Fibroblast of skin of right biceps (primary cell): ENCODE results near the gene NOL6.
"Not testable (repeated sequence)": the region's sequence is repeated elsewhere in the genome, so short reads cannot be mapped to it uniquely, and the experiment has no call there.

Experiments used
- DNase-seq: peaks from one replicate; pipeline ENCODE4 v3.0.0-alpha.2; 2013

Gene NOL6, protein sequence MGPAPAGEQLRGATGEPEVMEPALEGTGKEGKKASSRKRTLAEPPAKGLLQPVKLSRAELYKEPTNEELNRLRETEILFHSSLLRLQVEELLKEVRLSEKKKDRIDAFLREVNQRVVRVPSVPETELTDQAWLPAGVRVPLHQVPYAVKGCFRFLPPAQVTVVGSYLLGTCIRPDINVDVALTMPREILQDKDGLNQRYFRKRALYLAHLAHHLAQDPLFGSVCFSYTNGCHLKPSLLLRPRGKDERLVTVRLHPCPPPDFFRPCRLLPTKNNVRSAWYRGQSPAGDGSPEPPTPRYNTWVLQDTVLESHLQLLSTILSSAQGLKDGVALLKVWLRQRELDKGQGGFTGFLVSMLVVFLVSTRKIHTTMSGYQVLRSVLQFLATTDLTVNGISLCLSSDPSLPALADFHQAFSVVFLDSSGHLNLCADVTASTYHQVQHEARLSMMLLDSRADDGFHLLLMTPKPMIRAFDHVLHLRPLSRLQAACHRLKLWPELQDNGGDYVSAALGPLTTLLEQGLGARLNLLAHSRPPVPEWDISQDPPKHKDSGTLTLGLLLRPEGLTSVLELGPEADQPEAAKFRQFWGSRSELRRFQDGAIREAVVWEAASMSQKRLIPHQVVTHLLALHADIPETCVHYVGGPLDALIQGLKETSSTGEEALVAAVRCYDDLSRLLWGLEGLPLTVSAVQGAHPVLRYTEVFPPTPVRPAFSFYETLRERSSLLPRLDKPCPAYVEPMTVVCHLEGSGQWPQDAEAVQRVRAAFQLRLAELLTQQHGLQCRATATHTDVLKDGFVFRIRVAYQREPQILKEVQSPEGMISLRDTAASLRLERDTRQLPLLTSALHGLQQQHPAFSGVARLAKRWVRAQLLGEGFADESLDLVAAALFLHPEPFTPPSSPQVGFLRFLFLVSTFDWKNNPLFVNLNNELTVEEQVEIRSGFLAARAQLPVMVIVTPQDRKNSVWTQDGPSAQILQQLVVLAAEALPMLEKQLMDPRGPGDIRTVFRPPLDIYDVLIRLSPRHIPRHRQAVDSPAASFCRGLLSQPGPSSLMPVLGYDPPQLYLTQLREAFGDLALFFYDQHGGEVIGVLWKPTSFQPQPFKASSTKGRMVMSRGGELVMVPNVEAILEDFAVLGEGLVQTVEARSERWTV

DNA sequence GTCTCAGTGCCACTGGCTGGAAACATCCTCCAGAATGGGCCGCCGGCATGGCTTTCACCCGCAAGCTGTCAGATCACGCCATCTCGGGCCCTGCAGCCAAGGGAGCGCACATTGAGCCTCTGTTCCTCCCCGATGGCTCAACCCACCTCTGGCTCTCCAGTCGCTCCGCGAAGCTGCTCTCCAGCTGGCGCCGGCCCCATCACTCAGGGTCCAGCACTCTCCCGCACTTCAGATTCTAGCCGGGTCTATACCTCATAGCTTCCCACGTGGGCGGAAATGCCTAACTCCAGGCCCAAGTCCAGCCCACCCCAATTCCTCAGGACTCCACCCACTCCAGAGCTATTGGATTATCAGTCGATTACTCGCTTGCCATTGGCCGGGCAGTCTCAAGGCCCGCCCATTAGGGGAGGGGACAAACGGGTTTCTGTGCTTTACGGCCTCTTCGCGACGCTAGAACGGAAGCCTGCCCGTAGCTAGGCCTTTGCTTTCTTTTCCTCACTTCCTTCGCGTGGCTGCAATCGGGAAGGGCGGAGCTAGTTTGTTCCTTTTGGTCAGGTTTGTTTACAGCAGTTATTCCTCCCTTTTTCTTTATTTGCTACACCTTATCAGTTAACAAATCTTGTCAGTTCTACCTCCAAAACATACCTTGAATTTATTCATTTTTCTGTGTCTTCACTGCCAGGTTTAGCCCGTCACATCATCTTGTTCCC, at the start of gene NOL6:
Gene NOL6, minus strand, starts transcription at position 282 of the 710 bp plus-strand sequence. Its CDS starts 82 bp downstream, at position 200.
- peak; percentile 99 for DNase-seq

DNA sequence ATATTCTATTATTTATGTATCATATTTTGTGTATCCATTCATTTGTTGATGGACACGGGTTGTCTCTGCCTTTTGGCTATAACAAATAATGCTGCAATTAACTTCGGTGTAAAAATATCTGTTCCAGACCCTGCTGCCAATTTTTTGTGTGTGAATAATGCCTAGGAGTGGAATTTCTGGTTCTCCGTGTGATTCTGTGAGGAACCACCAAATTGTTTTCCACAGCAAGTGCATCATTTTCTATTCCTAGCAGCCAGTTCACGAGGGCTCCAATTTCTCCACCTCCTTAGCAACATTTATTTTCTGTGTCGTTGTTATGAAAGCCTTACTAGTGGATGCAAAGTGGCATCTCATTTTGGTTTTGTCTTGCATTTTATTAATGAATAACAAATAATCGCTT, 48.1 kb upstream of the NOL6 start:
- DNase-seq, result not testable (repeated sequence)

DNA sequence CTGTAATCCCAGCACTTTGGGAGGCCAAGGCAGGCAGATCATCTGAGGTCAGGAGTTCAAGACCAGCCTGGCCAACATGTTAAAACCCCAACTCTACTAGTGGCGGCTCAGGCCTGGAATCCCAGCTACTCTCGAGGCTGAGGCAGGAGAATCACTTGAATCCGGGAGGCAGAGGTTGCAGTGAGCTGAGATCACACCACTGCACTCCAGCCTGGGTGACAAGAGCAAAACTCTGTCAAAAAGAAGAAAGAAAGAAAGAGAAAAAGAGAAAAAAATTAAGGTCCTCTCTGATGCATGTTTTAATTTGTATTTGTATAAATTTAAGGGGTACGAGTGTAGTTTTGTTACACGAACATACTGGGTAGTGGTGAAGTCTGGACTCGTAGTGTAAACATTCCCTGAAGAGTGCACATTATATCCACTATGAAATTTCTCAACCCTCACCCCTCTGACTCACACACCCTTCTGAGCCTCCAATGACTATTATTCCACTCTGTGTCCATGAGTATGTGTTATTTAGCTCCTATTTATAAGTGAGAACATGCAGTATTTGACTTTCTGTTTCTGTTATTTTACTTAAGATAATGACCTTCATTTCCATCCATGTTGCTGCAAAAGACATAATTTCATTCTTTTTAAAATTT, 44.3 kb upstream of the NOL6 start:
- peak; percentile 67 for DNase-seq

DNA sequence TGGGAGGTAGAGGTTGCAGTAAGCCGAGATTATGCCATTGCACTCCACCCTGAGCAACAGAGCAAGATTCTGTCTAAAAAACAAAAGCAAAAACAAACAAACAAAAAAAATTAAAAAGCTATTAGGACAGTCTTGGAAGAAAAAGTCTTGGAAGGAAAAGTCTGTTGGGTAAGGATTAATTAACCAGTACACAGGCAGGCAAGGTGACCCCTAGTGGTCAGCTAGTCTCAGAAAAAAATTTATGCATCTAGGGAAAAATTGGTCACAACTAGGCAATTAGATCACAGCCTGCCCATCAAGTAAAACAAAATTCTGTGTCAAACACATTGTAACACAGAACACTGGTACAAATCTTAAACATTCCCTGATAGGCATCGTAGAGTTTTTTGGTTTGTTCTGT, 43.6 kb upstream of the NOL6 start:
- peak; percentile 57 for DNase-seq

DNA sequence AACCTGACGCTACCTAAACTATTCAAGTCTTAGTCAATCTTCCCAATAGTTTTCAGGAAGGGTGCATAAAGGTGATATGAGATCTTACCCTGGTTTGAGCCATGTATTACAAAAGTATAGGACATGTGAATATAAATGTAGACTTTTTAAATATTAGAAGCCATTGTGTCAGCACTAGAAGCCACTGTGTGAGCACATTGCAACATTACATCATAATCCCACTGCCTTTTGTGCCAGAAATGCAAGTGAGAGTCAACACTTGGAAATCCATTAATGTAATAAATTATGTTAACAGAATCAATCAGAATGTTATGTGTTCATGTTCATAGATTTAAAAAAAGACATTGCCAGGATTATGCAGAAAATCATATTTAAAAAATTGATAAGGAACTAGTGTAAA, 42.7 kb upstream of the NOL6 start:
- not testable (repeated sequence) for DNase-seq

DNA sequence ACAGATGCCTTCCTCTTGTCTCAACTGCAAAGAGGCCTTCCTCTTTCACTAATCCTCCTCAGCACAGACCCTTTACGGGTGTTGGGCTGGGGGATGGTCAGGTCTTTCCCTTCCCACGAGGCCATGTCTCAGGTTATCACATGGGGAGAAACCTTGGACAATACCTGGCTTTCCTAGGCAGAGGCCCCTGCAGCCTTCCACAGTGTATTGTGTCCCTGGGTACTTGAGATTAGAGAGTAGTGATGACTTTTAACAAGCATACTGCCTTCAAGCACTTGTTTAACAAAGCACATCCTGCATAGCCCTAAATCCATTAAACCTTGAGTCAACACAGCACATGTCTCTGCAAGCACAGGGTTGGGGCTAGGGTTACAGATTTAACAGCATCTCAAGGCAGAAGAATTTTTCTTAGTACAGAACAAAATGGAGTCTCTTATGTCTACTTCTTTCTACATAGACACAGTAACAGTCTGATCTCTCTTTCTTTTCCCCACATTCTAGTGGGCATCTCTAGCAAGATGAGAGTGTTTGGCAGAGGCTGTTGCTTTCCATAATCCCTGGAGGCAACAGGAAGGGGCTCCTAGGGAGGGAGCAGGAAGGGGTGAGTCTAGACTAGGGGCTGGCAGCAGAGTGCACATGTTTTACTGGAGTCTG, 41.7 kb upstream of the NOL6 start:
- not testable (repeated sequence) for DNase-seq

DNA sequence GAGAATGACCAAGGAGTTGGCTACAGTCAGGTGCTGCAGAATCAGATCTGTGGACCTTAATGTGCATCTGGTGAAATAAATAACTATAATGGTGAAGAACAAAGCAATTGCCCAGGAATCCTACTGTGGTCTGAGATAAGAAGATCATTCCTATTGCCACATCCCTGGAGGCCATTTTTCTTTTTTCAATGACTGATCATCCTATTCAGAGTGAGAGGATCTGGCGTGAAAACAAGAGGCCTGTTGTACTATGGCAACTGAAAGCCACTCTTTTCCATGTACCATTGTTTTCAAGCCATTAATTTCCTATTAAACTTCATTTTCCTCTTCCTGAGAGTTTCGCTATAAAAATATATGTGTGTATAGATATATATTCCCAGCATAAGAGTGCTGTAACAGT, 38.8 kb upstream of the NOL6 start:
- DNase-seq, result not testable (repeated sequence)

DNA sequence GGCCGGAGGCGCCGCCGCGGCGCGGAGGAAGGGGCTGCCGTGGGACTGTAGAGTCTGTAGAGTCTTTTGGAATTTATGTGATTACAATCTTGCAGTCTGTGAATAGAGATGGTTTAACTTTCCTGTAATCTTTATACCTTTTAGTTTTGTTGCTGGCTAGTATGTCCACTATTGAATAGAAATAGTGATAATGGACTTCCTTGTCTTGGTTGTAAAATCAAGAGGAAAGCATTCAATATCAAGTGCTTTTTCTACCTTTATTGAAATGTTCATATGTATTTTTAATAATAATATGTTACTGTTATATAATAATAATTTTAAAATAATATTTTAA, 37.4 kb upstream of the NOL6 start:
- DNase-seq, result not testable (repeated sequence)

DNA sequence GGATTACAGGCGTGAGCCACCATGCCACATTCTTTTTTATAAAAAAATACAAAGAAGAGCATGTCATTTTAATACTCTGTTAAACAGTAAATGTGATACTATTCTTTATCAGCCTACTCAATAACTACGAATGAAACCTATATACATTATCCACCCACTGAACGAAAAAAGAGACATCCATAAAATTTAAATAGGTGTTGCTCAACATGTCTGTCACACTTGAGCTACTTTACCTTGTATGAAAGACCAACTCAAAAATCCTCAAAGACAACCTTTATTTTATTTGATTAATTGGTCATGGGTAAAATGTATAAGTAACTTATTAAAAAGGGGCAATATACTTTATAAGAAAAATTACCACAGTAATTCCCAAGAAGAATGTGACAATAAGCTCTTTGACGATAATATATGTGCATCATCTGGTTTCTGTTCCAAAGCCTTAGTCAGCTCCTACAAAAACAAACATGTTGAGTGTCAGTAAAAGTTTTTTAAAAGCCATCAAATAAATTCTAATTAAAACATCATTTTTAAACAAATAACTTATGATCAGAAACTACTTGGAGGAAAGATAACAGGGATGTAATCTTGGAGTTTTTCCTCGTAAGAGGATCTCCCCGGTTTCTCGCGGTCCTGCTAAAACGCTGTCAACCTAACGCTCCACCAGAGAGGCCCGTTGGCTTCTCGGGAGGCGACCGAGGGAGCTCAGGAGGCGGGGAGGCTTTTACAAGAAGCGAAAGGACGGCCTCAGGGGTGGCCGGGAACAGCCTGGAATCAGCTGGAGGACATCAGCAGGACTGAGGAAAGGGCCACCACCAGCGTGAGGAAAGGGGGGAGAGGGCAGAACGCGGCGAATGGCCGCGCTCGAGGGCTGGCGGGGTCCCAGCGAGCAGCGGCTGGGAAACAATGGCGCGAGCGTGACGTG, 36.8 kb upstream of the NOL6 start:
- peak; percentile 69 for DNase-seq

DNA sequence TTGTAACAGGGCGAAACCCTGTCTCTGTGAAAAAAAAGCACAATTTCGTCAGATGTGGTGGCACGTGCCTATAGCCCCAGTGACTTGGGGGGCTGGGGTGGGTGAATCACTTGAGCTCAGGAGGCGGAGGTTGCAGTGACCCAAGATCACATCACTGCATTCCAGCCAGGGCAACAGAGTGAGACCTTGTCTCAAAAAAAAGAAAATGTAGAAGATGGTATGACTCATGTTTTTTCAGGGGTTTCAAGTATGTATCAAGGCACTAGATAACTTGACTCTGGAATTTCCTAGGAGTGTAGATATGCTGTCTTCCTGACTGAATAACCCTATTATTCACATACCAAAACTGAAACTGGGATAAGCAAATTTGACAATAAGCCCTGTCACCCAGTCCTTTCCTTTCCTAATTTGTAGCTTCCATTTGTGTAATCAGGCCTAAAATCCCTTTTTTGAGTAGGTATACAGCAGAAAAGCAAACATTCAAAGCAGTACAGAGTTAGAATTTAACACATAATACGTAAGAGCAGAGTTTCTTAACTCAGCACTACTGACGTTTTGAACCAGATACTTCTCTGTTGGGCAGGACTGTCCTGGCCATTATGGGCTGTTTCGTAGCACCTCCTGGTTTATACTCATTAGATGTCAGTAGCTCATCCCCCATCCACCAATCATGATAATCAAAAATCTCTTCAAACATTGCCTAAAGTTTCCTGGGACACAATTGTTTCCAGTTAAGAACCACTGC, 33.1 kb upstream of the NOL6 start:
- DNase-seq, result peak; percentile 99

DNA sequence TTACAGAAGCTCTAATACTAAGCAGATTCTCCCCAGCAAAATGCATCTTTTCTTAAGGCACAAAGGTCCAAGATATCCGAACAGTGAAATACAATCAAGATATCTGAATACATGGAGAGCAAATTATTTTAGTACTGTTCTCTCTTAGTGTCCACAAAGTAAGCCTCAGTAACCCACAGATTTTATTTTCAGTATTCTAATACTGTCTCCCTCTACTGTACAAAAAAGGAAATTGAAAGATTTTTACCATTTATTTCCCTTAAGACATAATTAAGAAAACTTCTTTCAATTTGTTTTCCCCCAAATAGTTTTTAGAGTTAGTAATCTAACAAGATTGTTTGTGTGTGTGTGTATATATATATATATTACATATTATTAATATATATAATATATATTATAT, 24.7 kb upstream of the NOL6 start:
- DNase-seq, result peak; percentile 10

DNA sequence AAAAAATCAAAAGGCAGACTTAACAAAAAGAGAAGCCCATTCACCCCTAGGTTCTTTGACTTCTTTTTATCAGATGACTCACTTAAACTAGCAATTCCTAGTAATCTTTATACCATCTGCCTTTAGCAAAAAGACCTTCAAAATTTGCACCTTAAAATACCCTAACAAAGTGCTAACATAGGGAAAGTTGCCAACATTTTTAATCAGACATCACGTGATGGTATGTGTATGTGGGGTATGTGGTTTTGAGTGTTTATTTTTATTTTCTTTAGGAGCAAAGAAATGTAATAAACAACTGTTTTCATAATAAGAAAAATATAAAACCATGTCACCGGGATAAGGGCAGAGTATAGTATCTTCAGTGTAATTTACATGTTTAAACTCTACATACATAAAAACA, 20.1 kb upstream of the NOL6 start:
- DNase-seq, result not testable (repeated sequence)

DNA sequence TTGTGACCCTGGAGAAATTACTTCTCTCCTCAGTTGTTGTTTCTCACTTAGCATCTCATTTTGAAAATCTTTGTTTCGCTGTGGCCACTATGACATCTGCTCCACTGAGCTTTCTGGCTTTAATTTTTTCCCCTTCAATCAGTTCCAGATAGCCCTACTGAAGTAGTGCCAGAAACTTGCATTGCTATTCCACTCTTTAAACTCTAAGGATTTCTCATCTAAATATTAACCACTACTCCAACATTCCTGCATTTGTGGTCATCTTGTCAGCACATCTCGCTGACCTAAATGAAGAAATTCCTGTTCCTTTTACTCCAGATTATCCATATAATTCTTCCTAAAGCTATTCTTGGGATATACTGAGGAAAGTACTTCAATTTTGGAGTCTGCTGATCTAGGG, 15.3 kb upstream of the NOL6 start:
- peak; percentile 79 for DNase-seq

DNA sequence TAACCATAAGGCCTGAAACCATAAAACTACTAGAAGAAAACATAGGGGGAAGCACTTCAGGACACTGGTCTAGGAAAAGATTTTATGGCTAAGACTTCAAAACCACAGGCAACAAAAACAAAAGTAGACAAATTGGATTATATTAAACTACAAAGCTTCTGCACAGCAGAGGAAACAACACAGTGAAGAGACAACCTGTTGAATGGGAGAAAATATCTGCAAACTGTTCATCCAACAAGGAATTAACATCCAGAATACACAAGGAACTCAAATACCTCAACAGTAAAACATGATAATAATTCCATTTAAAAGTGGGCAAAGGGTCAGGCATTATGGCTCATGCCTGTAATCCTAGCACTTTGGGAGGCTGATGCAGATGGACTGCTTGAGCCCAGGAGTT, 11.6 kb upstream of the NOL6 start:
- not testable (repeated sequence) for DNase-seq

DNA sequence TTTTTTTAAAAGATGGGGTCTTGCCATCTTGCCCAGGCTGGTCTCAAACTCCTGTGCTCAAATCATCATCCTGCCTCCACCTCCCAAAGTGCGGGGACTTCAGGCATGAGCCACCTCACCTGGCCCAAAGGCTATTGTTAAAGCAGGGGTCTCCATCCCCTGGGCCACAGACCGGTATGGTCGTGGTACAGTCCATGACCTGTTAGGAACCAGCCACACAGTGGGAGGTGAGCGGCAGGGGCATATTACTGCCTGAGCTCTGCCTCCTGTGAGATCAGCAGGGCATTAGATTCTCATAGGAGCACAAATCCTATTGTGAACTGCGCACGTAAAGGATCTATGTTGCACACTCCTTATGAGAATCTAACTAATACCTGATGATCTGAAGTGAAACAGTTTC, 7.3 kb upstream of the NOL6 start:
- DNase-seq, result no peak

DNA sequence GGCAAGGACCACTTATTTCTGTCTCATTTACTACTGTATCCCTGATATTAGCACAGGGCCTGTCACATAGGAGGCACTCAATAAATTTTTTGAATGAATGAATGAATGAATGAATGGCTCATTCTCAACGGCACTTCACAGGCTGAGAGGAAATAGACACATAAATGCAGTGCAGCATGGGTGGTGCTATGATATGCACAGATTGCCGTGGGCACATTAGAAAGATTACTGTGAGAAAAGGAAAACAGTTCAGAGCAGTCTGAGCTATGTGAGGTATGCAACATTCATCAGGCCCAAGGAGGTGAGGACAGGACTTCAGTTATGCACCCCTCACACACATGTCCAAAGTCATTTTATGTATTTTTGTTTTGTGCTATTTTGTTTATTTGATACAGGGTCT, 6.4 kb upstream of the NOL6 start:
- DNase-seq, result peak; percentile 18

DNA sequence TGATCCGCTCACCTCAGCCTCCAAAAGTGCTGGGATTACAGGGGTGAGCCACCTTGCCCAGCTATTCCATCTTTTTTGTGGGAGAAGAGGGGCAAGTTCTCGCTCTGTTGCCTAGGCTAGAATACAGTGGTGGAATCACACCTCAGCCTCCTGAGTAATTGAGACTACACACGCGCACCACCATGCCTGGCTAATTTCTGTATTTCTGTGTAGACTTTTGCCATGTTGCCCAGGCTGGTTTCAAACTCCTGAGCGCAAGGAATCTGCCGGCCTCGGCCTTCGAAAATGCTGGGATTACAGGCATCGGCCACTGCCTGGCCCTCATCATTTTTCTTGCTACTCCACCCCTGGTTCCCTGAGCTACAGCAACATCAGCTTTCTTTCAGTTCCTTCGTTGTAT, 2.8 kb upstream of the NOL6 start:
- no peak for DNase-seq

DNA sequence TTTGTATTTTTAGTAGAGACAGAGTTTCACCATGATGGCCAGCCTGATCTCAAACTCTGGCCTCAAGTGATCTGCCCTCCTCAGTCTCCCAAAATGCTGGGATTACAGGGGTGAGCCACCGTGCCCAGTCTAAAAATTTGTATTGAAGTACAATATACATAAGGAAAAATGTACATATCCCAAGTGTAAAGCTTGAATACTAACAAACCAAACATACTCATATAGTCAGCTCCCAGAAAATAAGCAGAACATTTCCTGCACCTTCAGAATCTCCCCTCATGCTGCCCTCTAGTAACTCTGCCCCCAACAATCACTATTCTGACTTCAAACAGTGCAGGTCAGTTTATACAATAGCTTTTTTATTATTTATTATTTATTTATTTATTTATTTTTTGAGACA, 1.6 kb upstream of the NOL6 start:
- no peak for DNase-seq

DNA sequence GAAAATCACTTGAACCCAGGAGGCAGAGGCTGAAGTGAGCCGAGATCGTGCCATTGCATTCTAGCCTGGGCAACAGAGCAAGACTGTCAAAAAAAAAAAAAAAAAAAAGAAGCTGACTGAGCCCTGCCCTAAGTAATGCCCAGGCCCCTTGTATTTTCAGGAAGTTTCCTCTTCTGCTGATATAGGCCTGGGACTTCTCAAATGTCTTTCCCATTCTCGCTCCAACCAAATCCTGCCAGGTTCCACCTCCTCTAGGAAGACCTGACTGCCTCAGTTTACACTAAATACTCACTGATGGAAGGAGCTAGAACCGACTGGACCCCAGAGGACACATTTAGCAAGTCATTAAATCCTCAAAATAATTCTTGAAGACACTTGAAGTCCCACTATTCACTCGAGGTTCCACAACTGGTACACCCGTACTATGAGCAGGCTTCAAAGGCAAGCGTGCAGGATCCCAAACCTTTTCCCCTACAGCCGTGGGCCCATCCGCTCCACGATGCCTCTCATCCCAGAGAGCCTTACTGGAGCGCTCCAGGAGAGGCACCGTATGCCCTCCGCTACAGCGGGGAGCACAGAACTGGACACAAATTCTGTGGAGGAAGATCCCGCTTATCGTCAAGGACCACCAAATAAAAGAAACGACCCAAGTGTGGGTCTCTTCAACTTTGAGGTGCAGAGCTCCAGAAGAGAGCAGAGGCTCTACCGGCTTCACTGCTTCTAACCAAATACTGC, 676 bp downstream of the NOL6 start:
- no peak for DNase-seq
